Epidermal melanocyte (primary cell): Measurements from ENCODE around the gene SF3B2.
"Not testable (repeated sequence)": the region's sequence is repeated elsewhere in the genome, so short reads cannot be mapped to it uniquely, and the experiment has no call there.

Experiments used
- DNase-seq: peaks from one replicate; pipeline ENCODE4 v3.0.0; 2011; ENCODE audit warnings: low spot score; ENCODE audit not compliant: insufficient read length

The SF3B2 gene

DNA sequence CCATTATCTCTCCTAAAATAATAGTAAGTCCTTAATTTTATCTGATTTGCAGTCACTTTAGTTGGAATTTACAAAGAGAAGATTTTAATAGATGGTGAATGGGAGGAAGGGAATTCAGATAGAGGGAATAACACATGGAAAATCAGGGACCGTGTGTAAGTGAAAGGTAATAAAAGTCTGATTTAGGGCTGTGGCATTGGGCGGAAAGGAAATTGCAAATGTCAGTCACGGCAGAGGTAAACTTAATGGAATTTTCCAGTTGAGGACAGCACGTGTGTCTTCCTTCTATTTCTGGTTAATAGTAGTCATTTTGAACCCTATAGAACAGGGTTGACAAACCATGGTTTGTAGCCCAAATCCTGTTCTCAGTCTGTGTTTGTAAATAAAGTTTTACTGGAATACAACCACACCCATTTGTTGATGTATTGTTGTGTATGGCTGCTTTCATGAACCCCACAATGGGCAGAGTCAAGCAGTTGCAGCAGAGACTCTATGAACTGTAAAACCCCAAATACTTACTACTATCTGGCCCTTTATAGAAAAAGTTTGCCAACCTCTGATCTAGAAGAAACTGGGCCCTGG is 52.0 kb downstream of the SF3B2 start:
- DNase-seq, result no peak

DNA sequence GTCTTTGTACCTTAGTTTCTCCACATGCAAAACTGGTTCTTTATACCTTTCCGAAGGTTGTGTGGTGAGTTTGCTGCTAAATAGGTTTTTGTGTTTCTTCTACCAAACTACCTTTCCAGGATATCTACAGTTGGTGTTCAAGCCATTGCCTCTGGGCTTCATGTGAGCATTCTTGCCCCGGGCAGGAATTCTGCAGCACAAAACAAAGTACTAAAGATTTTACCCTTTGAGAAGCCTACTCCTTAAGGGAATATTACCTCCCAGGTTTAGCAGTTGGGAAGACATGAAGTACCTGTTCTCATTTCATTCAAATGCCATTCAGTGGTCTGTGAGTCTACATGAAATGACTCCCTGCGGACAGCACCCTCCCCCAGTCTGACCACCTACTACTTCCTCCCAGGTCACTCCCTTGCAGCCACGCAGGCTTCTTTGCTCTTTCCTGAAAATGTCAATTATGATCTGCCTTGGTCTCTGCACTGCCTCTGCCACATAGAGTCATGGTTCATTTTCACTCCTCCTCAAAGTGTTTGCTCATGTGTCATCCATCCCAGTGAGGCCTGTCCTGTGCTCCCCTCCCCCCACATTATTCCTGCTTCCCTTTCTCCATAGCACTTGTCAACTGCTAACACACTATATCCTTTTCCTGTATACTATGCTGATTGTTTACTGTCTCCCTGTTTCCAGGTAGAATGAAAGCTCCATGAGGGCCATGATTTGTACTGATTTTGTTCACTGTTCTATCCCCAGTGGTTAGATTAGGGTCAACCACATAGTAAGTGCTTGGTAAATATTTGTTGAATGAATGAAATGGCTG is 54.8 kb downstream of the SF3B2 start:
- no peak for DNase-seq

DNA sequence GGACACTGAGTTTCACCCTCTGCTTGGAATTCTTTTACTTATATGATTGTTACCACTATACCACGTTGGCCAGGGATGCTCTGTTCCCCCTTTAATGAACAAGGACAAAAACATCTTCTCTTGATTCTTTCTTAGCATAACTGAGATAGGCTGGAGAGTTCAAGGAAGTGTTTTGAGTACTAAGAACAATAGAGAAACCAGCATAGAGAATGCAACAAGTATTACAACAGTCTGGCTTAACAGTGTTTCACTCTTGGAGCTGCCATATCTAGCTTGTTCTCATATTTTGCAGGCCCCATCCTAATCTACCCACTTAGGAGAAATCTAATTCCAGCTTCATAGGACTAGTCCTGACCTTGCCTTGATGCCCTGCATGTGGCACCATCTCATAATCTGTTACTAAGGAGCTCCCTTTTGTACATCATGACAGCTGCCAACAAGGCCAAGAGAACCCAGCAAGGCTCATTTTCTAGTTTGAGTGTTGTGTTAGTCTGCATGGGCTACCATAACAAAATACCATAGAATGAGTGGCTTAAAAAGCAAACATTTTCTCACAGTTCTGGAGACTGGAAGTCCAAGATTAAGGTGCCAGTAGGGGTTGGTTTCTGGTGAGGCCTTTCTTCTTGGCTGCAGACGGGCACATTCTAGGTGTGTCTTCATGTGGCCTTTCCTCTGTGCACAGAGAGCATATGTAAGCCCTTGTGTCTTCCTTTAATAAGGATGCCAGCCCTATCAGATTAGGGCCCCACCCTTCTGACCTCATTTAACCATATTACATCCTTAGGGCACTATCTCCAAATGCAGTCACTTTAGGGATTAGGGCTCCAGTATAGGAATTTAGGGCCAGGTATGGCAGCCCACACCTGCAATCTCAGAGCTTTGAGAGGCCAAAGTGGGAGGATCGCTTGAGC is 55.7 kb downstream of the SF3B2 start:
- DNase-seq, result no peak

DNA sequence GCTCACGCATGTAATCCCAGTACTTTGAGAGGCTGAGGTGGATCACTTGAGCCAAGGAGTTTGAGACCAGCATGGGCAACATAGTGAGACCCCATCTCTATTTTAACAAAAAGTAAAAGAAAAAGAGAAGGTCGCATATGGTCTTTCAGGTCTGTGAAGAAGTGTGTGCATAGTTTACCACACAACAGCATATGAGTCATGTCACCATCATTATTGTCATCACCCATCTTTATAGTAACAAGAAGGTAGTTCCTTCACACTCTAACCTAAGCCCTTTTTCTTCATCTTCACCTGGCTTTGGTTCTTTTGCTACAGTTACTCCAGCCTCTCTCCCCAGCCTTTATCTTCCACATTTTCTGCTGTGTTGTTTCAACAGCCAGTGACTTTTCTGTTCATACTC is 57.1 kb downstream of the SF3B2 start:
- no peak for DNase-seq

DNA sequence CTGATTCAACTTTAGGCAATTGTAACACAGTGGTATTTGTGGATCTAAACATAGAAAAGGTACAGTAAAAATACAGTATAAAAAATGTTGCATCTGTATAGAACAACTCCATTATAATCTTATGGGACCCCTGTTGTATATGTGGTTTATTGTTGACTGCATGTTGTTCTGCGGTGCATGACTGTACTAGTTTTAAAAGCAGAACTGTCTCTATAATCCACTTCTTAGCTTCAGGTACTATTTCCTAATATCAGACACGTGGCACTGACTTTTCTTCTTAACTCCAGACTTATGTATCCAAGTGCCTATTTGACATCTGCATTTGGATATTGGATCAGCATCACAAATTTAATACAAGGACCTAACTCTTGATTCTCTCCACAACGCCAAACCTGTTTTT is 59.0 kb downstream of the SF3B2 start:
- no peak for DNase-seq

DNA sequence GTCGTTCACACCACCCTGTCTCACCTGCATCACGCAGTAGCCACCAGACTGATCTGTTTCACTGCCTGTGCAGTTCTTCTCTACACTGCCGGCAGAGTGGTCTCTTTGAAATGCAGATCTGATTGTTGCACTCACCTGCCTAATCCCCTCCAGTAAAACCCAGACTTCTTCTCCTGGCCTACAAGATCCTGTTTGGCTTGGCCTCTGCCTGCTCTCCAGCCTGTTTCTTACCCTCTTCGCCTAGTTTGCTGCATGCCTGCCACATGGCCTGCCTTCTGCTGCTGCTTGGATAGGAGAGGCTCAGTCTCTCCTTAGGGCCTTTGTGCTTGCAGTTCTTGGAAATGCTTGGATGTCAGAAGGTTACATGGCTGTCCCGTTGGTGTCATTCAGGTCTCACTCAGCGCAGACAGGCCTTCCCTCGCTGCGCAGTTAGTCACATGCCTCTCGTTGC is 59.9 kb downstream of the SF3B2 start:
- no peak for DNase-seq

DNA sequence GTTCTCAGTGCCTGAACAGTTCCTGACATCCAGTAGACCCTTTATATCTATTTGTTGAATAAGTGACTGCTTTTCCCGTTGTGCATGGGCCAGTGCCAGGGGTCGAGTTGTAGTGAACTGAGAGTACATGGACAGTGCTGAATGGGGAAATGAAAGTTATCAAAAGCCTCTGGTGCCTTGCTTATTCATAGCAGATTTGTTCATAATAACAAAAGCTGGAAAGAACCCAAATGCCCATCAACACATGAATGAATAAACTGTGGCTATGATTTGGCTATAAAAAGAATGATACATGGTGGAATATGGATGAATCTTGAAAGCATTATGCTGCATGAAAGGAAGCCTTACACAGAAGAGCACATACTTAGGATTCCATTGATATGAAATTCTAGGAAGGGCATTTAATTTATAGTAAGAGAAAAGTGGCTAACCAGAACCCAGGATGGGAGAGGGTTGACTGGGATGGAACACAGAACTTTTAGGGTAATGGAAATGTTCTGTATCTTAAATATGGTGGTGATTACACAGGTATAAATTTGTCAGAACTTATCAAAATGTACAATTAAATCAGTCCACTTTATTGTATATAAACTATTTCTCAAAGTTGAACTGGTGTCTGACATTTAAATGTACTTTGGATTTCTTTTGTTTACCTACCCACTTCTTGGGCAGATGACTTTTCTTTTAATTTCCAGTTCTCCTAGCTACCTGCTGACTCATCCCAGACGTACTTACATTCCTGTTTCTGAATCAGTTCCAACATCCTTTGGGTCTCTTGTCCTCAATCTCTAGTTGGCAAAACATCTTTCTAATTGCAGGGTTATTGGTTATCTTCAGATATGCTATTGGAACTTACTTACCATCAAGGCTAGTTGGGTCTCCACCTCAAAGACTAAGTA is 60.7 kb downstream of the SF3B2 start:
- DNase-seq, result peak; percentile 41

DNA sequence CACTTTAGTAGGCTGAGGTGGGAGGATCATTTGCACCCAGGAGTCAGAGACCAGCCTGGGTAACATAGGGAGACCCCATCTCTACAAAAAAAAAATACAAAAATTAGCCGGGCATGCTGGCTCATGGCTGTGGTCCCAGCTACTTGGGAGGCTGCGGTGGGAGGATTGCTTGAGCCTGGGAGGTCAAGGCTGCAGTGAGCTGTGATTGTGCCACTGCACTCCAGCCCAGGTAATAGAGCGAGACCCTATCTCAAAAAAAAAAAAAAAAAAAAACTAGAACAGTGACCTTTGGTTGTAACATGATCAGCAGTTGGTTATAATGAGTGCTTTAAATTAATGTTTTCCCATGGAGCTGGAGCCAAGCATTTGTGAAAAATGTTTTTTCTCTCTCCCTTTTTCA is 62.8 kb downstream of the SF3B2 start:
- not testable (repeated sequence) for DNase-seq

DNA sequence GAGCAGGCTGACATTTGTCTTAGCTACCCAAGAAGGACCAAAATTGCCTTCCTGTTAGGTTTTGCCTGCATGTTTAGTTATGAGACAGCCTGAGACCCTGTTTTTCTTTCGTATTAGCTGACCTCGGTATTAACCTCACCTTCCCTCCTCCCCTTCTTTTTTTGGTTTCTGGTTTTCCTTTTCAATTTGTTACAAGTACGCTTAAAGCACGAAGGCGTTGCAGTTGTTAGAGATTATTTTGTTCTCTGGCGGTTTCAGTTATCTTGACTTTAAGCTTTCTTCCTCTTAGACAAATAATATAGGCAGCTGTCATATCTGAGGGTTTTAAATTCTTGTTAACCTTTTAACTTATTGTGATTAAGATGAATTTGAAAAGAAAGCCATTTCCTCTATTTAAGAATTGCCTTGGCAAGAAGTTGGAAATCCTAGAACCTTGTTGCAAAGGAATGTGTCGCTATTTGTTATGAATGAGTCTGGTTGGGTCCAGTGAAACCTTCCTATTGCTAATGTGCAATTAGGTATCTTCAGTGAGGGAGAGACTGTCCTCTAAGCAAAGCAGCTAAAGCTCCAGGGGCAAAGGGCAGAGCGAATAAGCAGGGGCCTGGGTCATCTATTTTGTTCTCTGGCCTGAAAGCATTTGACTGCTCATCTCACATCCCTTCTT is 63.6 kb downstream of the SF3B2 start:
- no peak for DNase-seq

DNA sequence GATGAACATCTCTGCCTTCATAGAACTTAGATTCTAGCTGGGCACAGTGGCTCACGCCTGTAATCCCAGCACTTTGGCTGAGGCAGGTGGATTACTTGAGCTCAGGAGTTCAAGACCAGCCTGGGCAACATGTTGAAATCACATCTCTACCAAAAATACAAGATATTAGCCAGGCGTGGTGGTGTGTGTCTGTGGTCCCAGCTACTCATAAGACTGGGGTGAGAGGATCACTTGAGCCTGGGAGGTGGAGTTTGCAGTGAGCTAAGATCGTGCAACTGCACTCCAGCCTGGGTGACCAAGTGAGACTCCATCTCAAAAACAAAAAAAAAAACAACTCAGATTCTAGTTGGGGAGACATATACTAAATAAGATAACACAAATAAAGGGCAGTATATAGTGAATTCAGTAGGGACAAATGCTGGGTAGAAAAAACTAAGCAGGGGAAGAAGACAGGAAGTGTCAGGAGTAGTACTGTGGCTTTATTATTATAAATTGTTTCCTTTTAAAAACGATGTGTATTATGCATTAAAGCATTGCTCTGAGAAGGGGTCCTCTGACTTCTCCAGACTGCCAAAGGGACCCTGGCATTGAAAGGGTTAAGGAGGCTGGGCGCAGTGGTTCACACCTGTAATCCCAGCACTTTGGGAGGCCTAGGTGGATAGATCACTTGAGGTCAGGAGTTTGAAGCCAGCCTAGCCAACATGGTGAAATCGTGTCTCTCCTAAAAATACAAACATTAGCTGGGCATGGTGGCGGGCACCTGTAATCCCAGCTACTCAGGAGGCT is 64.6 kb downstream of the SF3B2 start:
- DNase-seq, result no peak

DNA sequence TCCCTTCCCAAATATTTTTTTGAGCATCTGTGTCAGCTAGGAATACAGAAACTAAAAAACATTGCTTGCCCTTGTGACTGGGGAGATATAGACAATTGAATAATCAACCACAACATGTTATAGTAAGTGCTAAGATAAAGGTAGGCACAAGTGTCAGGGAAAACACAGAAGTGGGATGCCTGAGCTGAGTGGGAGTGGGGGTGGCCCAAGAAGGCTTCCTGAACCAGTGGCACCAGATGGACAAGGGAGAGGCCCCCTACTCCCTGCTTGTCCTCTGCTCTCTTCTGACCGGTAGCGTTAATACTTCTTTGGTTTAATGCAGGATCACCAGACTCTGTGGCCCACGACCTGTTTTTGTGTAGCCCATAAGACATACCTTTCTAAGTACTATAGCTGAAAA is 66.7 kb downstream of the SF3B2 start:
- no peak for DNase-seq
